ENCODE measurements around the gene CHRNA3.
"Not testable (repeated sequence)": the region's sequence is repeated elsewhere in the genome, so short reads cannot be mapped to it uniquely, and the experiment has no call there.

The CHRNA3 gene

GRCh38 chr15:78616506-78616905, 4.3 kb downstream of the CHRNA3 start:
- no peak for DNase-seq

- DNase-seq = no peak
These were observed 5.6 kb downstream of the CHRNA3 start for GRCh38 chr15:78615151-78615589.

- no peak for DNase-seq
These were observed 6.8 kb downstream of the CHRNA3 start for GRCh38 chr15:78614021-78614420.

GRCh38 chr15:78609551-78609950, 11.2 kb downstream of the CHRNA3 start:
- not testable (repeated sequence) for DNase-seq

- DNase-seq = no peak
These were observed 15.1 kb downstream of the CHRNA3 start for GRCh38 chr15:78605680-78606079.

- no peak for DNase-seq
These were observed 15.6 kb downstream of the CHRNA3 start for GRCh38 chr15:78605201-78605600.

- DNase-seq = no peak
These were observed 16.4 kb downstream of the CHRNA3 start for GRCh38 chr15:78604420-78604819.

- DNase-seq = no peak
These were observed 17.3 kb downstream of the CHRNA3 start for GRCh38 chr15:78603467-78603866.

GRCh38 chr15:78599189-78599588, 21.6 kb downstream of the CHRNA3 start:
- DNase-seq = no peak

- DNase-seq = no peak
These were observed 22.4 kb downstream of the CHRNA3 start for GRCh38 chr15:78598348-78598747.

GRCh38 chr15:78597583-78597982, 23.2 kb downstream of the CHRNA3 start:
- DNase-seq = no peak

- no peak for DNase-seq
These were observed 45.9 kb downstream of the CHRNA3 start for GRCh38 chr15:78574944-78575343.

GRCh38 chr15:78573416-78573815, 47.4 kb downstream of the CHRNA3 start:
- no peak for DNase-seq

GRCh38 chr15:78571382-78571781, 49.4 kb downstream of the CHRNA3 start:
- no peak for DNase-seq

- DNase-seq = no peak
These were observed 50.1 kb downstream of the CHRNA3 start for GRCh38 chr15:78570710-78571109.

- DNase-seq = no peak
These were observed 53.3 kb downstream of the CHRNA3 start for GRCh38 chr15:78567531-78567930.

GRCh38 chr15:78565951-78566774, 54.6 kb downstream of the CHRNA3 start:
- DNase-seq = no peak

GRCh38 chr15:78565097-78565950, 55.5 kb downstream of the CHRNA3 start, which contains the start of gene CHRNA5:
Gene CHRNA5, plus strand, starts transcription at chr15:78565520. Its CDS starts 200 bp downstream, at chr15:78565720.
- no peak for DNase-seq

- DNase-seq = no peak
These were observed 56.1 kb downstream of the CHRNA3 start for GRCh38 chr15:78564743-78565096.

- no peak for DNase-seq
These were observed 57.7 kb downstream of the CHRNA3 start for GRCh38 chr15:78563092-78563491.

GRCh38 chr15:78561490-78561889, 59.3 kb downstream of the CHRNA3 start:
- no peak for DNase-seq

- not testable (repeated sequence) for DNase-seq
These were observed 60.6 kb downstream of the CHRNA3 start for GRCh38 chr15:78560201-78560600.

GRCh38 chr15:78552597-78552996, 68.2 kb downstream of the CHRNA3 start:
- no peak for DNase-seq

- no peak for DNase-seq
These were observed 68.9 kb downstream of the CHRNA3 start for GRCh38 chr15:78551902-78552301.

Data from cerebellar nuclear complex (tissue), 1 donor.